ENCODE measurements around the gene SSH2.

DNA sequence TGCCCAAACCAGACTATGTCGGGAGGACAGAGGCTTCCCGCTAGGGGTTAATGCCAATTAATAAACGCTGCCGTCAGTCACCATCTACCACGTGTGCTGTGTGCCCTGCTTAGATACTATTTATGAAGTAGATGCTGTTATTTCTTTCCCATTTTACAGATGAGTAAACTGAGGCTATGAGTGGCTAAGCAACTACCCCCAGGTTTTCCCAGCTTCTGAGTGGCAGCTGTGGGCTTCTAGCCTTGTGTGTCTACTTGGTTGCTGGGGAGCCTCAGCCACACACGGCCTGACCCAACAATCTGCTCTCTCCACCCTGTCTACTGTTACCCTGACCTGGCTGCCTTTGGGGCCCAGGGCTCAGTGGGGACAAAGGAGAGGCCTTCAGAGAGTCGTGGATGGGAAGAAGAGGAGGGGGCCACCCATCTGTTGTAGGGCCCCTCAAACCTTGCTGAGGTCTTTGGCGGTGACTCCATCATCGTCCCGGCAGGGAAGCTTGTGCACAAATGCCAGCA, 347.7 kb downstream of the SSH2 start:
- TF ChIP-seq, protein P1, sequence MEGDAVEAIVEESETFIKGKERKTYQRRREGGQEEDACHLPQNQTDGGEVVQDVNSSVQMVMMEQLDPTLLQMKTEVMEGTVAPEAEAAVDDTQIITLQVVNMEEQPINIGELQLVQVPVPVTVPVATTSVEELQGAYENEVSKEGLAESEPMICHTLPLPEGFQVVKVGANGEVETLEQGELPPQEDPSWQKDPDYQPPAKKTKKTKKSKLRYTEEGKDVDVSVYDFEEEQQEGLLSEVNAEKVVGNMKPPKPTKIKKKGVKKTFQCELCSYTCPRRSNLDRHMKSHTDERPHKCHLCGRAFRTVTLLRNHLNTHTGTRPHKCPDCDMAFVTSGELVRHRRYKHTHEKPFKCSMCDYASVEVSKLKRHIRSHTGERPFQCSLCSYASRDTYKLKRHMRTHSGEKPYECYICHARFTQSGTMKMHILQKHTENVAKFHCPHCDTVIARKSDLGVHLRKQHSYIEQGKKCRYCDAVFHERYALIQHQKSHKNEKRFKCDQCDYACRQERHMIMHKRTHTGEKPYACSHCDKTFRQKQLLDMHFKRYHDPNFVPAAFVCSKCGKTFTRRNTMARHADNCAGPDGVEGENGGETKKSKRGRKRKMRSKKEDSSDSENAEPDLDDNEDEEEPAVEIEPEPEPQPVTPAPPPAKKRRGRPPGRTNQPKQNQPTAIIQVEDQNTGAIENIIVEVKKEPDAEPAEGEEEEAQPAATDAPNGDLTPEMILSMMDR (IDR thresholded peaks at IDR 0.05), result no peak
- TF ChIP-seq EP300 (IDR thresholded peaks at IDR 0.05) (no peak), POLR2A (IDR thresholded peaks at IDR 0.05) (no peak), POLR2AphosphoS5 (IDR thresholded peaks at IDR 0.05) (no peak)
